MM.1S (cell line): ENCODE measurements around the gene PCCA.

ENCODE experiments used
- DNase-seq: peaks from one replicate; pipeline ENCODE4 v3.0.0-alpha.2; 2015
- H2AFZ ChIP-seq: fragments of 300-600 bp; sonication (generic); 2 replicates; pipeline ENCODE4 v1.6.0; 2016; ENCODE audit warnings: antibody characterized with exemption, low read length
- H3F3A ChIP-seq: fragments of 300-600 bp; sonication (generic); 2 replicates; pipeline ENCODE4 v1.6.1; 2016; ENCODE audit warnings: mild to moderate bottlenecking, antibody characterized with exemption, low read length, moderate library complexity, mixed read lengths; ENCODE audit not compliant: insufficient read depth
- H3K27ac ChIP-seq: fragments of 300-600 bp; sonication (generic); 2 replicates; pipeline ENCODE4 v1.5.1; 2016; ENCODE audit warnings: mild to moderate bottlenecking, low read length
- H3K27me3 ChIP-seq: fragments of 300-600 bp; sonication (generic); replicated peaks from 2 replicates; pipeline ENCODE4 v1.6.0; 2016; ENCODE audit warnings: low read length; ENCODE audit not compliant: insufficient read depth
- H3K36me3 ChIP-seq: fragments of 300-600 bp; sonication (generic); replicated peaks from 2 replicates; pipeline ENCODE4 v1.6.1; 2016; ENCODE audit warnings: mild to moderate bottlenecking, low read length, mixed read lengths; ENCODE audit not compliant: insufficient read depth
- H3K4me1 ChIP-seq: fragments of 300-600 bp; sonication (generic); 2 replicates; pipeline ENCODE4 v1.6.1; 2016; ENCODE audit warnings: low read length, mixed read lengths
- H3K4me2 ChIP-seq: fragments of 300-600 bp; sonication (generic); 2 replicates; pipeline ENCODE4 v1.6.0; 2016; ENCODE audit warnings: low read depth, low read length
- H3K4me3 ChIP-seq: fragments of 300-600 bp; sonication (generic); 2 replicates; pipeline ENCODE4 v1.5.1; 2016; ENCODE audit warnings: low read length, mixed read lengths
- H3K79me2 ChIP-seq: fragments of 300-600 bp; sonication (generic); 2 replicates; pipeline ENCODE4 v1.6.1; 2016; ENCODE audit warnings: mixed run types, low read length, mixed read lengths
- H3K9ac ChIP-seq: fragments of 300-600 bp; sonication (generic); 2 replicates; pipeline ENCODE4 v1.6.1; 2016; ENCODE audit warnings: low read length, mixed read lengths
- H3K9me2 ChIP-seq: fragments of 300-600 bp; sonication (generic); replicated peaks from 2 replicates; pipeline ENCODE4 v1.6.1; 2016; ENCODE audit warnings: mild to moderate bottlenecking, low read length, mixed read lengths; ENCODE audit not compliant: insufficient read depth
- H3K9me3 ChIP-seq: fragments of 300-600 bp; sonication (generic); replicated peaks from 2 replicates; pipeline ENCODE4 v1.6.1; 2016; ENCODE audit warnings: mild to moderate bottlenecking, low read length, mixed read lengths; ENCODE audit not compliant: insufficient read depth
- H4K20me1 ChIP-seq: fragments of 300-600 bp; sonication (generic); 2 replicates; pipeline ENCODE4 v1.6.1; 2016; ENCODE audit warnings: mild to moderate bottlenecking, low read length, moderate library complexity, mixed read lengths; ENCODE audit not compliant: insufficient read depth
- CTCF ChIP-seq: fragments of 300-600 bp; sonication (generic); IDR thresholded peaks from 2 replicates; pipeline ENCODE4 v1.5.1; 2016; ENCODE audit warnings: antibody characterized with exemption, low read length, mixed read lengths
- EZH2 ChIP-seq: fragments of 300-600 bp; sonication (generic); optimal IDR thresholded peaks from 2 replicates; pipeline ENCODE3; 2017; ENCODE audit warnings: low read depth, mild to moderate bottlenecking, antibody characterized with exemption, low read length, mixed read lengths
- EZH2phosphoT487 ChIP-seq: fragments of 300-600 bp; sonication (generic); IDR thresholded peaks from 2 replicates; pipeline ENCODE4 v1.6.1; 2018; ENCODE audit warnings: antibody characterized with exemption, low read length

Gene PCCA

DNA sequence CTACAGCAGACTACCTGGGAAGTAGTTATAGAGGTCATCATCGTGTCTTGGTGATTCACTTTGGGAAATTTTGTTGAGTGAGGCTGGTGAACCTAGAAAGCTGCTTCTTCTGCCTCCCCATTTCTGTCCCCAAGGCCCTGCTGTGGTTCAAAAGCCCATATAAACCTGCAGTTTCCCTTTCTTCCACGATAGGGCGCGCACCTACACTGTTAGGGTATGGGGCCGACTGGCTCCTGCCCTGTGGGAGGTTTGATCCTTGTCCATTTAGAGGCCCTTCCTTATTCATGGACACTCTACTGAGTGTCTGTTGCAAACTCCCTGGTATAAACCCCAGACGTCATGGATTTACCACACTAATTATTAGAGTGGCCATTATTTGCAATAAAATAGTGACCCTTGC is 307.9 kb downstream of the PCCA start:
- Histone ChIP-seq H3K9ac (no peak overlapping the region), H4K20me1 (no peaks in the 10 kb centered on the region), H3K27ac (no peak overlapping the region), H3K4me2 (no peak overlapping the region), H3F3A (peaks cover 14% of the 10 kb centered on the region), H2AFZ (no peak overlapping the region), H3K9me3 (no peaks in the 10 kb centered on the region), H3K4me1 (peaks cover 30% of the 10 kb centered on the region), H3K36me3 (no peaks in the 10 kb centered on the region), H3K79me2 (no peaks in the 10 kb centered on the region), H3K27me3 (no peaks in the 10 kb centered on the region), H3K9me2 (no peaks in the 10 kb centered on the region), H3K4me3 (no peak overlapping the region)
- no peak for DNase-seq
- TF ChIP-seq CTCF, result no peak
- no peak for TF ChIP-seq EZH2

DNA sequence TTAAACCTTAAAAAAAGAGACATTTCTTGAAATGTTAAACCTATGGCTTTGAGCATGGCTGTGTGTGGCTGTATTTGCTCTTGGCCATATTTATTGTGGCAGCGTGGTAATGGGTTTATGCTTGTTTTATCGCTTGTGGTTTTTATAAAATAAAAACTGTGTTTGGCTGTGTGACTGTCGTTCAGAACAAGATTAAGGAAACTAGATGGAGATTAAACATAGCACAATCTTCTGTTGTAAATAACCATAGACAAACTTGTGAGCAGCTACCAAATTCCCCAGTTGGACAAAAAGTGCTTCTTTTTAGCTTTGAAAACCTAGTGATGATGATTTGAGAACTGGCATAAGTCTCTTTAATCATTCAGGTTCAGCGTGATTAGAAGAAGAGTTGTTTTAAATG is 308.7 kb downstream of the PCCA start:
- H3K36me3 ChIP-seq, result no peaks in the 10 kb centered on the region
- H3K27ac ChIP-seq, result no peak overlapping the region
- no peak overlapping the region for H3K4me2 ChIP-seq
- H3K79me2 ChIP-seq, result no peaks in the 10 kb centered on the region
- H4K20me1 ChIP-seq, result no peaks in the 10 kb centered on the region
- no peaks in the 10 kb centered on the region for H3K27me3 ChIP-seq
- H3F3A ChIP-seq, result peaks cover 14% of the 10 kb centered on the region
- TF ChIP-seq CTCF (no peak), EZH2phosphoT487 (no peak), EZH2 (no peak)
- no peak overlapping the region for H3K9ac ChIP-seq
- peaks cover 30% of the 10 kb centered on the region for H3K4me1 ChIP-seq
- no peaks in the 10 kb centered on the region for H3K9me2 ChIP-seq
- H2AFZ ChIP-seq, result no peak overlapping the region
- no peaks in the 10 kb centered on the region for H3K9me3 ChIP-seq
- DNase-seq, result no peak
- no peak overlapping the region for H3K4me3 ChIP-seq

- DNase-seq, result no peak
- H3K4me3 ChIP-seq, result no peak overlapping the region
- H3K27me3 ChIP-seq, result no peaks in the 10 kb centered on the region
- no peak overlapping the region for H3K9ac ChIP-seq
- H2AFZ ChIP-seq, result no peak overlapping the region
- H3K27ac ChIP-seq, result no peak overlapping the region
- no peaks in the 10 kb centered on the region for H3K36me3 ChIP-seq
- H3K4me2 ChIP-seq, result no peak overlapping the region
- no peaks in the 10 kb centered on the region for H3K9me3 ChIP-seq
- no peaks in the 10 kb centered on the region for H3K9me2 ChIP-seq
- no peaks in the 10 kb centered on the region for H4K20me1 ChIP-seq
- peaks cover 22% of the 10 kb centered on the region for H3K4me1 ChIP-seq
- no peaks in the 10 kb centered on the region for H3K79me2 ChIP-seq
- no peak for TF ChIP-seq EZH2phosphoT487
- TF ChIP-seq EZH2, result no peak
- no peak for TF ChIP-seq CTCF
- H3F3A ChIP-seq, result peaks cover 9% of the 10 kb centered on the region
Observed at GRCh38 chr13:100398360-100398759, 309.5 kb downstream of the PCCA start.

DNA sequence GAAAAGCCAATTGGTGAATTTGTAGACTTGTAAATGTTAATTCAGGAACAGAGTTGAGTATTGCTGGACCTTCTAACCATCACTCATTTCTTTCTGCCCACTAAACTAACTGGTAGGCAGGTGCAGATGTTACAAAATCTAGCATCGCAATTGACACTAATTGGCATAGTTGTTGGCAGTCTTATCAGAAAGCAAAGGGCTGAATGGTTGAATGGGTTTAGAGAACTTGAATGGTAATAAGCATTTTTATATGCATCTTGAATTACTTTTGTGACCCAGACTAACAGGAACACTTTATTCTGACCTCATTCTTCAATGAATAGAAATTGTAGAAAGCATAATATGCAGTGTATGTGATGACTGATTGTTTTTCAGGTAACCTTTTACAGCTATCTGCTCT is 310.6 kb downstream of the PCCA start:
- H3K9ac ChIP-seq, result no peak overlapping the region

More for the DNA sequence above, 310.6 kb downstream of the PCCA start:
- no peak overlapping the region for H3K4me2 ChIP-seq
- peaks cover 14% of the 10 kb centered on the region for H3K4me1 ChIP-seq
- H3K9me3 ChIP-seq, result no peaks in the 10 kb centered on the region
- no peak for DNase-seq
- no peak overlapping the region for H3K27ac ChIP-seq
- H3K9me2 ChIP-seq, result no peaks in the 10 kb centered on the region
- no peaks in the 10 kb centered on the region for H3K27me3 ChIP-seq
- no peak for TF ChIP-seq EZH2
- TF ChIP-seq CTCF, result no peak
- no peak for TF ChIP-seq EZH2phosphoT487
- H3K36me3 ChIP-seq, result no peaks in the 10 kb centered on the region
- no peaks in the 10 kb centered on the region for H4K20me1 ChIP-seq
- H3F3A ChIP-seq, result no peaks in the 10 kb centered on the region
- H2AFZ ChIP-seq, result no peak overlapping the region
- no peak overlapping the region for H3K4me3 ChIP-seq
- no peaks in the 10 kb centered on the region for H3K79me2 ChIP-seq
